Activated T-cell treated with anti-CD3 and anti-CD28 coated beads, Interleukin-2, amount 50 U/mL, for 4 hours (primary cell): ENCODE measurements around the gene OSBPL3. TPM values are rescaled to one million over a fixed set of nuclear protein-coding genes. Genes with fewer than 3 reads are reported as not detected.

ENCODE experiments used
- ATAC-seq, 2 donors: fragments of 200-7000 bp; cut with Tn5 transposase; one replicate each; pipeline ENCODE4 v1.10.0; 2021
- DNase-seq: peaks from one replicate; pipeline ENCODE4 v3.0.0-alpha.2; 2020
- H3K27me3 Mint-ChIP-seq: one replicate; pipeline ENCODE4 v1.8.0; 2021; ENCODE audit warnings: low read depth, mixed read lengths
- H3K36me3 Mint-ChIP-seq: one replicate; pipeline ENCODE4 v1.8.0; 2022; ENCODE audit warnings: mixed read lengths; ENCODE audit not compliant: insufficient read depth
- H3K4me1 Mint-ChIP-seq: one replicate; pipeline ENCODE4 v1.8.0; 2021; ENCODE audit warnings: low read depth, mixed read lengths
- H3K4me3 Mint-ChIP-seq: one replicate; pipeline ENCODE4 v1.8.0; 2021; ENCODE audit warnings: mild to moderate bottlenecking, moderate library complexity, mixed read lengths
- H3K9me3 Mint-ChIP-seq: one replicate; pipeline ENCODE4 v1.8.0; 2021; ENCODE audit warnings: mixed read lengths
- total RNA-seq, 3 donors: library from RNA; stranded (reverse); gene quantifications; one replicate each; pipeline ENCODE4 v1.2.1, GENCODE V29; 2021

OSBPL3 gene
- total RNA-seq, 3 donors from 2014 or later: 59.0 to 85.4 (median 81.8) TPM

DNA sequence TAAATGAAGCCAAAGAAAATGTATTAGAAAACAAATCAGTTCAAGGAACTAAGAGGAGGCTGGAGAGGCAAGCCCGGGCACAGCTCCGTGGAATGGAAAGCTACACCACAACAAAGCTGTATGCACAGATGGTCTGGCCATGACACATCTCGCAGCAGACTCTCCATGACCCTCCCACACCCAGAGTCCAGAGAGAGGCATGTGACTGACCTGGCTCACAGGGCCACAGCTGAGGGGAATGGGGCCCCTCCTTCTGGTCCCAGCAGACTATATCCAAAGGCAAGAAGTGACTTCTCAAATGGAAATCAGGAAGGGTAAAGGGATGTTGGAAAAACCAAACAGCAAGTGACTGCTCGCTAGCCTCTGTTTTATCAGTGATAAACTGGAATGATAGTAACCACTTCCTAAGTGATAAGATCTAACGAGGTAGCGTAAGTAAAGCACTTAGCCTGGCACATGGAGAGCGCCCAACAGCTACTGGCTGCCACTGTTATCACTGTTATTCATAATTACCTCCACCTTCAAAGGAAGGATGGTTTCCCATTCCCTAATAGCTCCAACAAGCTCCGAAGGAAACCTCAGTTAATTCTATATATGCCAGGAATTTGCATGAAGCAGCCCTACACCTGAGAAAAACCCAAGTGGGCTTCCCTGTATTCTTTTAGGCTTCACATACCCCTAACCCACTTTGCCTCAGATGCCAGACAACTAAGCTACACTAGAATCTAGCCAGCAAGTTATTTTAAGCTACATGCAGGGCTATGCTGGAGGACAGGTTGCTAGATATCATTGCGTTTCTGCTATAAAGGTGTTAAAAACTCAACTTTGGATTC lies 8.4 kb downstream of the OSBPL3 start:
- H3K4me3 Mint-ChIP-seq: no peak overlapping the region
- ATAC-seq (peak in 1 of 2 donors; percentile 33), DNase-seq (no peak)
- H3K27me3 Mint-ChIP-seq: no peaks in the 10 kb centered on the region
- H3K36me3 Mint-ChIP-seq: peaks cover 4% of the 10 kb centered on the region
- no peaks in the 10 kb centered on the region for H3K9me3 Mint-ChIP-seq
- peaks cover 81% of the 10 kb centered on the region for H3K4me1 Mint-ChIP-seq

DNA sequence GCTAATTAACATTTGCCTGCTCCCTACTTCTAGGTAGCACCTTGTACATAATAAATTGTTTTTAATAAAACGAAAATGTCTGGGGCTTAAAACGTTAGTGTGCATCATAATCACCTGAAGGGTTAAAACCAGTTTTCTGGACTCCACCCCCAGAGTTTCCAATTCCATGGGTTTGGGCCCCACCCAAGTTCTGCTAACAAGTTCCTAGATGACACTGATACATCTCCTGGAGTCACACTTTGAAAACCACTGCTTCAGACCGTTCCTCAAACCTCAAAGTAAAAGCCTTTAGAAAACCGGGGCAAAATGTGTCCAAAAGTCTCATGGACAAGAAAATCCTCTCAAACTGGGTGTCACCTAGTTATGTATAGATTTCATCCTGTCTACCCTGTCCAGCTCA lies 9.3 kb downstream of the OSBPL3 start:
- DNase-seq (no peak), ATAC-seq (no peak)
- H3K9me3 Mint-ChIP-seq: no peaks in the 10 kb centered on the region
- H3K4me3 Mint-ChIP-seq: no peak overlapping the region
- peaks cover 4% of the 10 kb centered on the region for H3K36me3 Mint-ChIP-seq
- H3K27me3 Mint-ChIP-seq: no peaks in the 10 kb centered on the region
- peaks cover 81% of the 10 kb centered on the region for H3K4me1 Mint-ChIP-seq

DNA sequence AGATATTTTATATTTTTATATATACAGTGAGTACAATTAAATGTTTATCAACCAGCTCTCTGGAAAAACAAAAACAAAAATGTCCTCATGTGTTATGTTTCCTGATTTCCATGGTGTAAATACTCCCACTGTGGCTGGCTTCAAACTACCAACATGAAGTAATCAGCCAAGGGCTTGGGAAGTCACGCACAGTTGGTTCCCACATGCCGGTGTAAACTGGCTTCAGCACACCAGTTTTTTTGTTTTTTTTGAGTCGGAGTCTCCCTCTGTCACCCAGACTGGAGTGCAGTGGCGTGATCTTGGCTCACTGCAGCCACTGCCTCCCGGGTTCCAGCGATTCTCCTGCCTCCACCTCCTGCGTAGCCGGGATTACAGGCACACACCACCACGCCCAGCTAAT lies 11.8 kb downstream of the OSBPL3 start:
- DNase-seq (no peak), ATAC-seq (no peak)
- Mint-ChIP-seq H3K4me1 (peaks cover 84% of the 10 kb centered on the region), H3K27me3 (no peaks in the 10 kb centered on the region), H3K36me3 (no peaks in the 10 kb centered on the region), H3K9me3 (no peaks in the 10 kb centered on the region), H3K4me3 (no peak overlapping the region)

DNA sequence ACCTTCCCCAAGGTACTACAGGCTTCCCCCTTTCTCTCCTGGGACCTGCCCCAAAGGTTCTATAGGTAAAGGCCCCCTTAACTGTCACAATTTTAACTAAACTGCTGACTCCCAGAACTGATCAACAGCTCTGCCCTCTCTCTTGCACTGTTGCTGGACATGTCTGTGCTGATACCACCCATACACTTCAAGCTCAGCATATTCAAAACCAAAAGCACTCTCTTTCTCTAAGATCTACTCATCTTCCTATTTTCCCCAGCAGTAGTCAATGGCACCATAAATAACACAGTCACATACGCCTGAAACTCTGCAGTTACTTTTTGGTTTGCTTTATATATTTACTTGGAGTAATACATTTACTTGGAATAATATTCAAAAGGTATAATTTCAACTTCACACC lies 12.3 kb downstream of the OSBPL3 start:
- H3K4me3 Mint-ChIP-seq: no peak overlapping the region
- no peaks in the 10 kb centered on the region for H3K36me3 Mint-ChIP-seq
- no peak for ATAC-seq
- no peaks in the 10 kb centered on the region for H3K27me3 Mint-ChIP-seq
- H3K4me1 Mint-ChIP-seq: peaks cover 84% of the 10 kb centered on the region
- DNase-seq: no peak
- no peaks in the 10 kb centered on the region for H3K9me3 Mint-ChIP-seq

- H3K4me1 Mint-ChIP-seq: peaks cover 82% of the 10 kb centered on the region
- H3K9me3 Mint-ChIP-seq: no peaks in the 10 kb centered on the region
- H3K4me3 Mint-ChIP-seq: no peak overlapping the region
- DNase-seq (no peak), ATAC-seq (no peak)
- no peaks in the 10 kb centered on the region for H3K36me3 Mint-ChIP-seq
- no peaks in the 10 kb centered on the region for H3K27me3 Mint-ChIP-seq
Observed at GRCh38 chr7:24966802-24967201, 13.2 kb downstream of the OSBPL3 start.

- H3K4me3 Mint-ChIP-seq: peak overlapping the region; percentile 22
Observed at GRCh38 chr7:24965831-24966708, 13.9 kb downstream of the OSBPL3 start.

GRCh38 chr7:24964191-24964590 lies 15.8 kb downstream of the OSBPL3 start:
- no peaks in the 10 kb centered on the region for H3K9me3 Mint-ChIP-seq
- H3K4me3 Mint-ChIP-seq: no peak overlapping the region
- peaks cover 3% of the 10 kb centered on the region for H3K36me3 Mint-ChIP-seq
- no peaks in the 10 kb centered on the region for H3K27me3 Mint-ChIP-seq
- no peak for DNase-seq
- ATAC-seq: no peak
- H3K4me1 Mint-ChIP-seq: peaks cover 80% of the 10 kb centered on the region

More at GRCh38 chr7:24965831-24966708, 13.9 kb downstream of the OSBPL3 start:
- H3K36me3 Mint-ChIP-seq: no peaks in the 10 kb centered on the region
- no peaks in the 10 kb centered on the region for H3K27me3 Mint-ChIP-seq
- H3K9me3 Mint-ChIP-seq: no peaks in the 10 kb centered on the region
- DNase-seq (peak; percentile 18), ATAC-seq (peak; percentile 90 to 91)
- peaks cover 81% of the 10 kb centered on the region for H3K4me1 Mint-ChIP-seq

DNA sequence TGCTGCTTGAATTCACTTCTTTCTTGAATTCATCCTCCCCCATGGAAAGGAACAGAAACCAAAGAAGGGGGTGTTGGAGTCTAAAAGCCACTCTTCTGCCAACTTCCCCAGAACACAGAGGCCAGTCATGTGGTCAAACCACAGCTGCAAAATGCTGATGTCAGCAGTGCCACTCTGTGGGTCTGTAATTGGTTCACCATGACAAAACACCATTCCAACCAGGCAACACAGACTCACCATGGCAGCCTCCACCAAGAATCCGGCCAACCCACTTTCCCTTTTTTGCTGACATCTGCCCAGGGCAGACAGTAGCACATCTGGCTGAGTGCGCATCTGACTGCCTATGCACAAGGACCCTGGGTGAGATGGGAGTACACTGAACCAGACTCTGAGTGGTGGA lies 16.8 kb downstream of the OSBPL3 start:
- Mint-ChIP-seq H3K36me3 (peaks cover 7% of the 10 kb centered on the region), H3K4me1 (peaks cover 82% of the 10 kb centered on the region), H3K27me3 (no peaks in the 10 kb centered on the region), H3K9me3 (no peaks in the 10 kb centered on the region), H3K4me3 (no peak overlapping the region)
- ATAC-seq (no peak), DNase-seq (peak; percentile 23)

- DNase-seq: no peak
- Mint-ChIP-seq H3K9me3 (no peaks in the 10 kb centered on the region), H3K27me3 (no peaks in the 10 kb centered on the region), H3K4me1 (peaks cover 85% of the 10 kb centered on the region), H3K4me3 (no peak overlapping the region), H3K36me3 (peaks cover 7% of the 10 kb centered on the region)
- ATAC-seq: no peak
Observed at GRCh38 chr7:24962418-24962962, 17.5 kb downstream of the OSBPL3 start.

GRCh38 chr7:24959735-24960485 lies 20.1 kb downstream of the OSBPL3 start:
- no peaks in the 10 kb centered on the region for H3K9me3 Mint-ChIP-seq
- no peak for ATAC-seq
- H3K27me3 Mint-ChIP-seq: no peaks in the 10 kb centered on the region
- no peak for DNase-seq
- H3K4me3 Mint-ChIP-seq: no peak overlapping the region
- H3K4me1 Mint-ChIP-seq: peaks cover 76% of the 10 kb centered on the region
- peaks cover 13% of the 10 kb centered on the region for H3K36me3 Mint-ChIP-seq

DNA sequence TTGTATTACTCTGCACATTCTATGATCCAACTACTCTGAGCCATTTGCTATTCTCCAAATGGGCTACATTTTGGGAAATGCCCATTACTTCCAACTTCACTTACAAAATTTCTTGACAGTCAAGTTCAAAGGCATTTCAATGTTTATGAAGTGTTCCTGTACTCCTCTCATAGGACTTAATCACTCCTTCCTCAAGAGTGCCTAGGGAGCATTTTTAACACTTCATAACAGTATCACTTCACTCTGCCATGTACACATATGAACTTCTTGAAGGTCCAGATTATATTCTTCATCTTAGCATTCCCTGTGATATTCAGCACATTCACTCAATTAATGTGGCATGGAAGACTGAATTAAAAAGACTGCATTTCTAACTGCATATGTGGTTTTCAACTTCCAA lies 21.6 kb downstream of the OSBPL3 start:
- Mint-ChIP-seq H3K9me3 (no peaks in the 10 kb centered on the region), H3K27me3 (no peaks in the 10 kb centered on the region), H3K36me3 (peaks cover 18% of the 10 kb centered on the region), H3K4me3 (no peak overlapping the region), H3K4me1 (peaks cover 75% of the 10 kb centered on the region)
- no peak for DNase-seq
- no peak for ATAC-seq

- Mint-ChIP-seq H3K27me3 (no peaks in the 10 kb centered on the region), H3K9me3 (no peaks in the 10 kb centered on the region), H3K36me3 (peaks cover 18% of the 10 kb centered on the region), H3K4me3 (no peak overlapping the region), H3K4me1 (peaks cover 74% of the 10 kb centered on the region)
- no peak for ATAC-seq
- DNase-seq: no peak
Observed at GRCh38 chr7:24956021-24956420, 24.0 kb downstream of the OSBPL3 start.

GRCh38 chr7:24955313-24955712 lies 24.7 kb downstream of the OSBPL3 start:
- Mint-ChIP-seq H3K36me3 (peaks cover 18% of the 10 kb centered on the region), H3K9me3 (no peaks in the 10 kb centered on the region), H3K27me3 (no peaks in the 10 kb centered on the region), H3K4me3 (no peak overlapping the region), H3K4me1 (peaks cover 74% of the 10 kb centered on the region)
- DNase-seq (no peak), ATAC-seq (no peak)

- no peak for ATAC-seq
- no peak for DNase-seq
- H3K4me3 Mint-ChIP-seq: no peak overlapping the region
- no peaks in the 10 kb centered on the region for H3K27me3 Mint-ChIP-seq
- H3K9me3 Mint-ChIP-seq: no peaks in the 10 kb centered on the region
- H3K4me1 Mint-ChIP-seq: peaks cover 71% of the 10 kb centered on the region
- H3K36me3 Mint-ChIP-seq: peaks cover 11% of the 10 kb centered on the region
Observed at GRCh38 chr7:24952464-24952863, 27.5 kb downstream of the OSBPL3 start.
